Vagina (tissue), 2 donors: ENCODE data around the gene ZNF552. TPM values are rescaled to one million over a fixed set of nuclear protein-coding genes. Genes with fewer than 3 reads are reported as not detected.
"Not testable (repeated sequence)": the region's sequence is repeated elsewhere in the genome, so short reads cannot be mapped to it uniquely, and the experiment has no call there.

Experiments used
- DNase-seq, 2 donors: peaks; one replicate each; pipeline ENCODE4 v3.0.0-alpha.2; 2017; ENCODE audit errors: extremely low spot score in 2 of 2
- H3K27ac ChIP-seq: fragments of 200-600 bp; sonication (generic); one replicate; pipeline ENCODE4 v1.5.1; 2019
- H3K27me3 ChIP-seq: fragments of 200-600 bp; sonication (generic); one replicate; pipeline ENCODE4 v1.5.1; 2019
- H3K36me3 ChIP-seq, 2 donors: fragments of 200-600 bp; sonication (generic); one replicate each; pipeline ENCODE4 v1.5.1; 2017 to 2019
- H3K4me1 ChIP-seq: fragments of 200-600 bp; sonication (generic); one replicate; pipeline ENCODE4 v1.5.1; 2019
- H3K4me3 ChIP-seq, 2 donors: fragments of 200-600 bp; sonication (generic); 1 replicate in 1 of 2; 2 replicates in 1 of 2; pipeline ENCODE4 v1.5.1; 2016 to 2019
- H3K9me3 ChIP-seq: fragments of 200-600 bp; sonication (generic); one replicate; pipeline ENCODE4 v1.5.1; 2019
- CTCF ChIP-seq, 3 experiments: fragments of 450-650 bp in 2 of 3; fragments of 200-600 bp in 1 of 3; sonication (generic) in 1 of 3; IDR thresholded peaks; one replicate each; pipeline ENCODE4 v1.5.1; 2017 to 2019; ENCODE audit warnings: antibody characterized with exemption in 3 of 3, mild to moderate bottlenecking in 2 of 3, moderate library complexity in 2 of 3
- POLR2A ChIP-seq, 2 donors: fragments of 450-650 bp; IDR thresholded peaks; one replicate each; pipeline ENCODE4 v1.6.1; 2017; ENCODE audit warnings: antibody characterized with exemption in 2 of 2, mild to moderate bottlenecking in 2 of 2, moderate library complexity in 2 of 2
- POLR2AphosphoS5 ChIP-seq, 2 donors: sonication (generic); formaldehyde crosslinking; IDR thresholded peaks; one replicate each; pipeline ENCODE4 v1.9.0; 2017; ENCODE audit warnings: antibody characterized with exemption in 2 of 2, mild to moderate bottlenecking in 2 of 2, low read depth in 1 of 2; ENCODE audit not compliant: insufficient read depth in 1 of 2
- intact Hi-C: fragments of 100-400 bp; cut with DNase I; formaldehyde crosslinking; loops from one replicate; pipeline ENCODE4 v1.15.1; 2023
- total RNA-seq: library from RNA; depleted of rRNA; stranded (reverse); fragments of >200 nt; gene quantifications from one replicate; pipeline ENCODE4 v1.2.3, GENCODE V29; 2016

The ZNF552 gene
- total RNA-seq, 1 donor from 2014 or later = 24.1 TPM

DNA sequence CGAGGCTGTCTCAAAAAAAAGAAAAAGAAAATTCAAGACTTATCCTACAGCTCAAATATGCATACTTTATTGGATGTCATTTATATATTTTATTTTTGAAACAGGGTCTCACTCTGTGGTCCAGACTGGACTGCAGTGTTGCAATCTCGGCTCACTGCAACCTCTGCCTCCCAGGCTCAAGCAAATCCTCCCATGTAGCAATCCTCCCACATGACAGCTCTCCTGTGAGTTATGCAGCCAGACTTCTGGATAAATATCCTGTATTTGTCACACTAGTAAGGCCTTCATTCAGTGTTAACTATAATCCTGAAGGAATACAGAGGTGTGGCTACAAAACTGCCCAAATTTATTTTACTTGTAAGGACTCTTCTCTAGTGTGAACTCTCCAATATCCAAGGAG is 7.2 kb downstream of the ZNF552 start:
- TF ChIP-seq CTCF (IDR thresholded peaks at IDR 0.05) (no peak), POLR2A (IDR thresholded peaks at IDR 0.05) (no peak), POLR2AphosphoS5 (IDR thresholded peaks at IDR 0.05; ENCODE audit: insufficient read depth in 1 of 2, low read depth in 1 of 2) (no peak)
- DNase-seq = no peak
- Histone ChIP-seq H3K27me3 (no peaks in the 10 kb centered on the region), H3K9me3 (no peaks in the 10 kb centered on the region), H3K27ac (no peak overlapping the region), H3K4me3 (no peak overlapping the region), H3K36me3 (peaks cover 0 to 14% of the 10 kb centered on the region in 2 donors), H3K4me1 (peaks cover 31% of the 10 kb centered on the region)
- intact Hi-C loops = no loop called here

DNA sequence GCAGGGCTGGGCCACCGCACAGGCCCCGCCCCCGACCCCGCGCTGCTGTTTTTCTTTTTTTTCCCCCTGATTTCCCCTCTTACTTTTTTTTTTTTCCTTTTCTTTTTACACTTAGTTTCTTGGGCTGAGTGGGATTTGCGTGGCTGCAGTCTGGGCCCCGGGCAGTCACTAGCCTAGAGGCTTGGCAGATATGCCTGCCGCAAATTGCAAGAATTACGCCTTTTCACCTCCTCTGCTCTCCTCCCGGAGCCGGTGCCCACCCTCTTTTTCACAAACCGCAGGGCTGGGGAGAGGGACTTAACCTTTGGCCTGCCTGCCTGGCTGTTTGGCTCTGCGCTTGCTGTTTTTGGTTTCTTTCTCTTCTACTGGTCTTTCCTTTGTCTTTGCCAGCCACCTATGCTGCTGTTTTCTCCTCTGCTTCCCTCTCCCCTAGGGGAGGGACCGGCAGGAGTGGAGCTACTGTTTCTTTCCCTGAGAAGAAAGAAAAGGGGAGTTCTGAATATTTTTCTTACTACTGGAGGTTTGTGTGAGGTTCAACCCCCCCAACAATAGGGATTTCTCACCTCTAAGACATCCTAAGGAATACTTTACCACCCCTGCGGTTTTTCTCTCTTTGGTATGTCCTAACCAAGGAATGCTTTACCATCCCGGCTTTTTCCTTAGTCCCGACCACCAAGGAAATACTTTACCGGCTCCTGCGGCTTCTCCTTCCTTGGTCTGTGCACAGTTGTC is 11.0 kb downstream of the ZNF552 start:
- intact Hi-C loops = no loop called here

GRCh38 chr19:57803265-57803593 is 11.5 kb downstream of the ZNF552 start:
- intact Hi-C loops = no loop called here
- Histone ChIP-seq H3K9me3 (no peaks in the 10 kb centered on the region), H3K27me3 (no peaks in the 10 kb centered on the region), H3K4me1 (peaks cover 32% of the 10 kb centered on the region), H3K36me3 (peaks cover 0 to 6% of the 10 kb centered on the region in 2 donors), H3K27ac (peak overlapping the region; percentile 79), H3K4me3 (peak overlapping the region; percentile 53 to 54)
- no peak for TF ChIP-seq POLR2AphosphoS5 (IDR thresholded peaks at IDR 0.05; ENCODE audit: insufficient read depth in 1 of 2, low read depth in 1 of 2)
- TF ChIP-seq CTCF (IDR thresholded peaks at IDR 0.05) = no peak
- no peak for TF ChIP-seq POLR2A (IDR thresholded peaks at IDR 0.05)
- DNase-seq = no peak

More for the DNA sequence above, 11.0 kb downstream of the ZNF552 start:
- Histone ChIP-seq H3K27ac (peak overlapping the region; percentile 79), H3K36me3 (peaks cover 0 to 9% of the 10 kb centered on the region in 2 donors), H3K27me3 (no peaks in the 10 kb centered on the region), H3K4me3 (peak overlapping the region; percentile 53 to 54), H3K4me1 (peaks cover 32% of the 10 kb centered on the region), H3K9me3 (no peaks in the 10 kb centered on the region)
- TF ChIP-seq POLR2A (IDR thresholded peaks at IDR 0.05) = no peak
- peak in 1 of 2 donors; percentile 11 for TF ChIP-seq POLR2AphosphoS5 (IDR thresholded peaks at IDR 0.05; ENCODE audit: insufficient read depth in 1 of 2, low read depth in 1 of 2)
- no peak for DNase-seq

GRCh38 chr19:57802269-57802668 is 12.4 kb downstream of the ZNF552 start:
- Histone ChIP-seq H3K27me3 (no peaks in the 10 kb centered on the region), H3K36me3 (no peaks in the 10 kb centered on the region), H3K9me3 (no peaks in the 10 kb centered on the region), H3K4me1 (peaks cover 32% of the 10 kb centered on the region), H3K27ac (peak overlapping the region; percentile 18), H3K4me3 (no peak overlapping the region)
- no peak for DNase-seq
- TF ChIP-seq POLR2A (IDR thresholded peaks at IDR 0.05) = no peak
- no peak for TF ChIP-seq CTCF (IDR thresholded peaks at IDR 0.05)
- no peak for TF ChIP-seq POLR2AphosphoS5 (IDR thresholded peaks at IDR 0.05; ENCODE audit: insufficient read depth in 1 of 2, low read depth in 1 of 2)
- intact Hi-C loops = no loop called here

GRCh38 chr19:57800696-57801095 is 14.0 kb downstream of the ZNF552 start:
- intact Hi-C loops = no loop called here
- Histone ChIP-seq H3K27me3 (no peaks in the 10 kb centered on the region), H3K36me3 (peaks cover 0 to 7% of the 10 kb centered on the region in 2 donors), H3K9me3 (no peaks in the 10 kb centered on the region), H3K4me1 (peaks cover 25% of the 10 kb centered on the region), H3K4me3 (no peak overlapping the region), H3K27ac (no peak overlapping the region)
- TF ChIP-seq POLR2AphosphoS5 (IDR thresholded peaks at IDR 0.05; ENCODE audit: insufficient read depth in 1 of 2, low read depth in 1 of 2) (no peak), CTCF (IDR thresholded peaks at IDR 0.05) (no peak), POLR2A (IDR thresholded peaks at IDR 0.05) (no peak)
- no peak for DNase-seq

DNA sequence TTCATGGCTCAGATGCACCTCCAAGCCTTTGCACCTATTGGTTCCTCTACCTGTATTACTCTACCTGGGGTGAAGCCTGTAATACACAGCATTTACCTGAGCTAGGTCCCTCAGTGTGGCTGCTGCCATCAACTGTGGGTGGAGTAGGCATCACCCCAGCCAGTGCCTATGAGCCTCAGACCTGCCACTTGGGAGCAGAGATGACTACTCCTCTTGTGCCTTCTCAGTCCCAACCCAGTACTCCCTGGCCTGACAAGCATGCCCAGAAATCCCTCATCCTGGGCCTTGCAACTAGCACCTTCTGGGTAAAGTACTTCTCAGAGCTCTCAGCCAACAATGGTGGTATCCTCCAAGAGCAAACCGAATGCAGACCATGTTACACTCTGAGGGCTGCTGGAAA is 18.1 kb downstream of the ZNF552 start:
- H3K27me3 ChIP-seq, intact Hi-C loops, H3K4me3 ChIP-seq, DNase-seq, H3K27ac ChIP-seq, H3K4me1 ChIP-seq, H3K9me3 ChIP-seq: not testable (repeated sequence)
- H3K36me3 ChIP-seq = peaks cover 0 to 40% of the 10 kb centered on the region in 2 donors
